ENCODE results near the gene ABI3BP.

GRCh38 chr3:101010296-101010695 is 17.1 kb upstream of the ABI3BP start:
- TF ChIP-seq CTCF (IDR thresholded peaks at IDR 0.05) (no peak), POLR2A (IDR thresholded peaks at IDR 0.05) (no peak), POLR2AphosphoS5 (IDR thresholded peaks at IDR 0.05; ENCODE audit: insufficient read depth in 1 of 2, low read depth in 1 of 2) (no peak)

Data from vagina (tissue), 2 donors.